HepG2 (cell line): ENCODE measurements around the gene HID1. TPM values are rescaled to one million over a fixed set of nuclear protein-coding genes. Genes with fewer than 3 reads are reported as not detected.

Source experiments
- ATAC-seq: fragments of 200-7000 bp; cut with Tn5 transposase; 3 replicates; pipeline ENCODE4 v1.9.1; 2020; ENCODE audit warnings: mild to moderate bottlenecking, moderate library complexity
- BruUV-seq: library from RNA; stranded (reverse); fragments of 400-500 nt; replicated peaks from 2 replicates; lab custom pipeline; 2021; lab: Mats Ljungman, UMichigan
- CTCF ChIA-PET: fragments of 300-600 bp; formaldehyde crosslinking; extraction: SDS; loops from one replicate; lab custom pipeline; 2021; ENCODE audit warnings: low total read pairs, inconsistent platforms, low intra/inter-chr PET ratio; lab: Yijun Ruan, JAX
- POLR2A ChIA-PET: fragments of 350-600 bp; sonication (Branson Sonifier 250); formaldehyde crosslinking; loops from one replicate; lab custom pipeline; 2020; ENCODE audit warnings: antibody characterized with exemption, inconsistent platforms; lab: Yijun Ruan, JAX
- DNase-seq: peaks from one replicate; pipeline ENCODE4 v3.0.0-alpha.2; 2015; ENCODE audit warnings: low spot score
- FAIRE-seq: peaks from 3 replicates; lab custom pipeline; 2011; peaks lifted over from hg19 to GRCh38; lab: Jason Lieb, UNC
- H2AFZ ChIP-seq: one replicate; pipeline ENCODE4 v1.6.1; 2011; ENCODE audit warnings: low read length, inconsistent platforms
- H3K27ac ChIP-seq: fragments of 300-600 bp; 3 replicates; pipeline ENCODE4 v1.8.0; 2011; ENCODE audit warnings: mixed run types, mild to moderate bottlenecking, mixed read lengths, low read length, inconsistent platforms; ENCODE audit not compliant: insufficient read depth; ENCODE audit errors: extremely low read length
- H3K27me3 ChIP-seq, 2 experiments: fragments of 200-600 bp in 1 of 2; 2 replicates in 1 of 2; 3 replicates in 1 of 2; pipeline versions ENCODE4 v1.6.0 to v1.8.0; 2011; ENCODE audit warnings: low read length in 2 of 2, mild to moderate bottlenecking in 2 of 2, moderate library complexity in 2 of 2, inconsistent platforms in 1 of 2; ENCODE audit not compliant: insufficient read depth in 2 of 2, control insufficient read depth in 1 of 2
- H3K36me3 ChIP-seq, 2 experiments: fragments of 200-600 bp in 1 of 2; replicated peaks in 1 of 2; 2 replicates in 1 of 2; 3 replicates in 1 of 2; pipeline versions ENCODE4 v1.5.1 to v1.8.0; 2011; ENCODE audit warnings: low read length in 2 of 2, inconsistent platforms in 1 of 2; ENCODE audit not compliant: insufficient read depth in 2 of 2, control insufficient read depth in 1 of 2
- H3K4me1 ChIP-seq: 2 replicates; pipeline ENCODE4 v1.5.1; 2012; ENCODE audit warnings: low read length, inconsistent platforms; ENCODE audit not compliant: insufficient read depth
- H3K4me2 ChIP-seq: 2 replicates; pipeline ENCODE4 v1.6.0; 2011; ENCODE audit warnings: low read depth, low read length, inconsistent platforms
- H3K4me3 ChIP-seq, 3 experiments: fragments of 200-600 bp in 1 of 3; sonication (generic), shearing (Covaris generic) in 1 of 3; replicated peaks in 1 of 3; 2 replicates each; pipeline ENCODE4 v1.5.1; 2011 to 2016; ENCODE audit warnings: low read length in 3 of 3, inconsistent platforms in 2 of 3, low read depth in 2 of 3, mild to moderate bottlenecking in 2 of 3, control low read depth in 1 of 3, mixed read lengths in 1 of 3; ENCODE audit not compliant: insufficient read depth in 1 of 3
- H3K79me2 ChIP-seq: one replicate; pipeline ENCODE4 v1.6.1; 2011; ENCODE audit warnings: low read length, inconsistent platforms; ENCODE audit not compliant: insufficient read depth
- H3K9ac ChIP-seq: 2 replicates; pipeline ENCODE4 v1.6.0; 2011; ENCODE audit warnings: mild to moderate bottlenecking, low read depth, low read length, inconsistent platforms; ENCODE audit not compliant: insufficient read depth
- H3K9me3 ChIP-seq: 2 replicates; pipeline ENCODE4 v1.5.1; 2012; ENCODE audit warnings: mild to moderate bottlenecking, low read length
- H4K20me1 ChIP-seq: 2 replicates; pipeline ENCODE4 v1.6.0; 2011; ENCODE audit warnings: inconsistent platforms, mild to moderate bottlenecking, low read length, moderate library complexity; ENCODE audit not compliant: insufficient read depth
- ATF7 ChIP-seq, 2 experiments: fragments of 450-650 bp in 1 of 2; sonication (generic) in 1 of 2; formaldehyde crosslinking in 1 of 2; IDR thresholded peaks; 2 replicates each; pipeline versions ENCODE4 v1.4.0 to v1.6.1; 2016 to 2020; ENCODE audit warnings: antibody characterized with exemption in 1 of 2, mild to moderate bottlenecking in 1 of 2, missing genetic modification reagents in 1 of 2
- MIER3 ChIP-seq: IDR thresholded peaks from 2 replicates; pipeline ENCODE4 v1.6.1; 2016; ENCODE audit warnings: missing compliant biosample characterization, borderline replicate concordance
- THAP11 ChIP-seq: IDR thresholded peaks from 2 replicates; pipeline ENCODE4 v1.6.1; 2016; ENCODE audit warnings: missing biosample characterization, missing genetic modification reagents
- ZBTB20 ChIP-seq: sonication (generic); formaldehyde crosslinking; IDR thresholded peaks from 2 replicates; pipeline ENCODE4 v1.8.1; 2023; ENCODE audit warnings: missing genetic modification reagents, low read depth, mild to moderate bottlenecking, borderline replicate concordance
- WGBS: methylation state at CpG from one replicate; pipeline ENCODE4 v1.1.6; 2017; ENCODE audit warnings: low lambda C conversion rate; 5-methylcytosine and 5-hydroxymethylcytosine counted together
- in situ Hi-C: cut with HindIII; loops from 2 replicates; pipeline ENCODE4 v1.10.0; 2017; ENCODE audit warnings: low pct_unique_long_range_greater_than_20kb; ENCODE audit not compliant: extremely low pct_ligation_motif_present
- intact Hi-C: fragments of 100-400 bp; cut with micrococcal nuclease; formaldehyde crosslinking; loops from one replicate; pipeline ENCODE4 v1.10.0; 2022; ENCODE audit not compliant: unreplicated experiment
- polyA plus RNA-seq, 8 experiments: library from polyadenylated mRNA; depleted of rRNA in 3 of 8; stranded (reverse) in 7 of 8; unstranded in 1 of 8; fragments of >200 nt; fragmentation: Illumina TruSeq in 4 of 8; extraction: Trizol in 4 of 8; gene quantifications; 2 replicates each; pipeline versions ENCODE4 v1.2.1 to v1.2.3, GENCODE V29; 2011 to 2016; ENCODE audit warnings: low read depth in 4 of 8, missing spikeins in 1 of 8, mixed read lengths in 1 of 8; ENCODE audit not compliant: insufficient read depth in 1 of 8
- total RNA-seq, 5 experiments: library from RNA; depleted of rRNA; stranded (reverse); fragments of >200 nt; fragmentation: Illumina TruSeq; extraction: Trizol; gene quantifications; 2 replicates each; pipeline ENCODE4 v1.2.3, GENCODE V29; 2016; ENCODE audit warnings: low read depth in 1 of 5

HID1 gene
- total and polyA plus RNA-seq, 2 of the 13 experiments (the other 11 are each of a cell fraction or from before 2014, with no cell fraction given), result 2.1 to 10.6 TPM

DNA sequence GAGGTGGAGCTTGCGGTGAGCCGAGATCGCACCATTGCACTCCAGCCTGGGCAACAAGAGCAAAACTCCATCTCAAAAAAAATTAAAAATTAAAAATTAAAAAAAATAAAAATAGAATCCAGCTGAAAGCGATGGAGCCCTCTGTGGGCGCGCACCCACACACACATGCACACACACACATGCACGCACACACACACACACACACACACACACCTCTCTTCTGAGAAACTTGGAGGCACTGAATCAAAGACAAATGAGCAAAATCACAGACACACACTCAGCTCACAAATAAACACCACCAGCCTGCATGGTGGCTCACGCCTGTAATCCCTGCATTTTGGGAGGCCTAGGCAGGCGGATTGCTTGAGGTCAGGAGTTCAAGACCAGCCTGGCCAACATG is 69.5 kb downstream of the HID1 start (continued):
- TF ChIP-seq ZBTB20 (CRISPR knock-in tag) (no peak), MIER3 (no peak)

DNA sequence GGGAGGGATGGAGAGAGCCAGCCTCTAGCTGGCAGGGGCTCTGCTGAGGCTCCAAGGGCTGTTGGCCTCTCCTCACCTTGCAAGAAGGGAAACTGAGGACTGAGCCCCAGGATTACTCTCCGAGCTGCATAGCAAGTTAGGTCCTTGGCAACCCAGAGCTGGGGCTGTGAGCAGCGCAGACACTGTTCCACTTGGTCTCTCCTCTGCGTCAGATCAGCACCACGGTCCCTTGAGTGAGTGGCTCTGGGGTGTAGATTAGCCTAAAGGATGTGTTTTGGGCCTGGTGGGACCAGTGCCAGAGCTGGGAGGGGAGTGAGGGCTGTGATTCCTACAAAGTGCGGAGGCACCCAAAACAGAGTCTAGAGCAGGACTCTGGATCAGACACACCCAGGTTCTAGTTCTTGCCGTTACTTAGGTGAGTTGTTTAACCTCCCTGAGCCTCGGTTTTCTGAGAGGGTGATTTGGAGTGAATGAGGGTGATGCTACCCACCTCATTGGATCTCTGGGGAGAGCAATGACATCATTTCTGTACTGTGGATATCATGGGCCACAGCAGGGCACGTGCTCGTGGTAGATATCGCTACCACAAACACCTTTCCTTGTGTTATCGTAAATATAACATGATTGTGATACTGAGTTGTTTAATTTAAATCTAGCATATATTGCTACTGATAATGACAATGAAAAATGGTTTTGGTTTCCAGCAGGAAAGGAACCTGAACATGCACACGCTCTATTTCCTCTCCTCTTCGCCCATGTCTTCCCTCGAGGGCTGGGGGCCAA is 71.0 kb downstream of the HID1 start:
- TF ChIP-seq THAP11 (no peak), ATF7 (IDR thresholded peaks at IDR 0.05) (peak; percentile 50; the same call in 1 of the 2 replicates), ATF7 (CRISPR knock-in tag; IDR thresholded peaks at IDR 0.05) (no peak)
- WGBS, result 25% methylated on average over 14 of the region's 14 CpGs
- ATAC-seq (no peak), DNase-seq (no peak), FAIRE-seq (no peak)
- Histone ChIP-seq H4K20me1 (no peaks in the 10 kb centered on the region), H3K9me3 (no peaks in the 10 kb centered on the region), H3K36me3 (no peaks in the 10 kb centered on the region), H3K27me3 (peaks cover 14 to 57% of the 10 kb centered on the region in 2 experiments), H3K4me3 (no peak overlapping the region), H3K9ac (no peak overlapping the region), H3K79me2 (no peaks in the 10 kb centered on the region), H3K4me1 (no peaks in the 10 kb centered on the region), H3K4me2 (no peak overlapping the region), H3K27ac (no peak overlapping the region), H2AFZ (no peak overlapping the region)
- POLR2A ChIA-PET, result no interaction called here
- no TSS peak for BruUV-seq
- intact Hi-C loops (no loop called here), in situ Hi-C loops (no loop called here)
- CTCF ChIA-PET, result no interaction called here

Other genes starting within 250 kb of the HID1 start
- gene RAB37, start 235.5 kb downstream of the HID1 start, total RNA-seq (2016; rRNA removed; fragmentation: Illumina TruSeq; extraction: Trizol), result 0.91 and 1.1 TPM in 2 replicates
- 3.7 and 4.7 TPM in 2 replicates for gene RAB37, start 235.5 kb downstream of the HID1 start, polyA plus RNA-seq (2011; rRNA removed)
- gene NHERF1, start 224.1 kb downstream of the HID1 start, total RNA-seq (2016; rRNA removed; fragmentation: Illumina TruSeq; extraction: Trizol), result 138 and 169 TPM in 2 replicates
- gene NHERF1, start 224.1 kb downstream of the HID1 start, polyA plus RNA-seq (2011; rRNA removed), result 266 and 269 TPM in 2 replicates
- 37.6 and 44.2 TPM in 2 replicates for gene NAT9, start 196.4 kb downstream of the HID1 start, total RNA-seq (2016; rRNA removed; fragmentation: Illumina TruSeq; extraction: Trizol)
- gene NAT9, start 196.4 kb downstream of the HID1 start, polyA plus RNA-seq (2011; rRNA removed), result 39.7 and 49.8 TPM in 2 replicates
- gene GRIN2C, start 112.9 kb downstream of the HID1 start, total RNA-seq (2016; rRNA removed; fragmentation: Illumina TruSeq; extraction: Trizol), result 0.11 TPM in 1 of 2 replicates, not detected in the other
- 0.03 and 0.07 TPM in 2 replicates for gene GRIN2C, start 112.9 kb downstream of the HID1 start, polyA plus RNA-seq (2011; rRNA removed)
- gene FDXR, start 99.8 kb downstream of the HID1 start, total RNA-seq (2016; rRNA removed; fragmentation: Illumina TruSeq; extraction: Trizol), result 99.0 and 116 TPM in 2 replicates
- gene FDXR, start 99.8 kb downstream of the HID1 start, polyA plus RNA-seq (2011; rRNA removed), result 23.4 and 27.7 TPM in 2 replicates
- 0.11 TPM in 1 of 2 replicates, not detected in the other for gene FADS6, start 79.1 kb downstream of the HID1 start, total RNA-seq (2016; rRNA removed; fragmentation: Illumina TruSeq; extraction: Trizol)
- gene FADS6, start 79.1 kb downstream of the HID1 start, polyA plus RNA-seq (2011; rRNA removed), result 0.11 and 0.20 TPM in 2 replicates
- gene USH1G, start 49.5 kb downstream of the HID1 start, total RNA-seq (2016; rRNA removed; fragmentation: Illumina TruSeq; extraction: Trizol), result 0.04 TPM in 1 of 2 replicates, not detected in the other
- gene USH1G, start 49.5 kb downstream of the HID1 start, polyA plus RNA-seq (2011; rRNA removed), result not detected in 2 replicates
- gene OTOP2, start 48.5 kb downstream of the HID1 start, total RNA-seq (2016; rRNA removed; fragmentation: Illumina TruSeq; extraction: Trizol), result not detected in 2 replicates
- not detected in 2 replicates for gene OTOP2, start 48.5 kb downstream of the HID1 start, polyA plus RNA-seq (2011; rRNA removed)
- not detected in 2 replicates for gene OTOP3, start 36.9 kb downstream of the HID1 start, total RNA-seq (2016; rRNA removed; fragmentation: Illumina TruSeq; extraction: Trizol)
- gene OTOP3, start 36.9 kb downstream of the HID1 start, polyA plus RNA-seq (2011; rRNA removed), result not detected in 2 replicates
- gene CDR2L, start 14.9 kb upstream of the HID1 start, total RNA-seq (2016; rRNA removed; fragmentation: Illumina TruSeq; extraction: Trizol), result 1.9 and 2.1 TPM in 2 replicates
- 1.9 and 2.1 TPM in 2 replicates for gene CDR2L, start 14.9 kb upstream of the HID1 start, polyA plus RNA-seq (2011; rRNA removed)
- 68.9 and 101 TPM in 2 replicates for gene MRPL58, start 39.9 kb upstream of the HID1 start, total RNA-seq (2016; rRNA removed; fragmentation: Illumina TruSeq; extraction: Trizol)
- gene MRPL58, start 39.9 kb upstream of the HID1 start, polyA plus RNA-seq (2011; rRNA removed), result 39.7 and 44.9 TPM in 2 replicates
- 428 and 565 TPM in 2 replicates for gene ATP5PD, start 74.2 kb upstream of the HID1 start, total RNA-seq (2016; rRNA removed; fragmentation: Illumina TruSeq; extraction: Trizol)
- 151 and 158 TPM in 2 replicates for gene ATP5PD, start 74.2 kb upstream of the HID1 start, polyA plus RNA-seq (2011; rRNA removed)
- 27.5 and 28.3 TPM in 2 replicates for gene KCTD2, start 74.5 kb upstream of the HID1 start, total RNA-seq (2016; rRNA removed; fragmentation: Illumina TruSeq; extraction: Trizol)
- gene KCTD2, start 74.5 kb upstream of the HID1 start, polyA plus RNA-seq (2011; rRNA removed), result 32.6 and 35.2 TPM in 2 replicates
- 0.42 and 0.69 TPM in 2 replicates for gene SLC16A5, start 115.2 kb upstream of the HID1 start, total RNA-seq (2016; rRNA removed; fragmentation: Illumina TruSeq; extraction: Trizol)
- gene SLC16A5, start 115.2 kb upstream of the HID1 start, polyA plus RNA-seq (2011; rRNA removed), result 5.6 and 10.9 TPM in 2 replicates
- 4.2 and 4.4 TPM in 2 replicates for gene ARMC7, start 137.2 kb upstream of the HID1 start, total RNA-seq (2016; rRNA removed; fragmentation: Illumina TruSeq; extraction: Trizol)
- gene ARMC7, start 137.2 kb upstream of the HID1 start, polyA plus RNA-seq (2011; rRNA removed), result 3.9 and 5.1 TPM in 2 replicates
- 31.4 and 48.6 TPM in 2 replicates for gene NT5C, start 159.0 kb upstream of the HID1 start, total RNA-seq (2016; rRNA removed; fragmentation: Illumina TruSeq; extraction: Trizol)
- gene NT5C, start 159.0 kb upstream of the HID1 start, polyA plus RNA-seq (2011; rRNA removed), result 42.8 and 42.9 TPM in 2 replicates
- gene JPT1, start 181.8 kb upstream of the HID1 start, total RNA-seq (2016; rRNA removed; fragmentation: Illumina TruSeq; extraction: Trizol), result 237 and 256 TPM in 2 replicates
- gene JPT1, start 181.8 kb upstream of the HID1 start, polyA plus RNA-seq (2011; rRNA removed), result 32.1 and 43.3 TPM in 2 replicates
- 553 and 842 TPM in 2 replicates for gene SUMO2, start 210.2 kb upstream of the HID1 start, total RNA-seq (2016; rRNA removed; fragmentation: Illumina TruSeq; extraction: Trizol)
- gene SUMO2, start 210.2 kb upstream of the HID1 start, polyA plus RNA-seq (2011; rRNA removed), result 252 and 337 TPM in 2 replicates
- gene NUP85, start 232.9 kb upstream of the HID1 start, total RNA-seq (2016; rRNA removed; fragmentation: Illumina TruSeq; extraction: Trizol), result 122 and 124 TPM in 2 replicates
- gene NUP85, start 232.9 kb upstream of the HID1 start, polyA plus RNA-seq (2011; rRNA removed), result 79.4 and 89.1 TPM in 2 replicates